Ammon's horn (tissue), 1 donor: ENCODE data around the gene TFF3.

ENCODE experiments used
- DNase-seq: peaks from one replicate; pipeline ENCODE4 v3.0.0-alpha.2; 2016; ENCODE audit warnings: low spot score

The TFF3 gene

DNA sequence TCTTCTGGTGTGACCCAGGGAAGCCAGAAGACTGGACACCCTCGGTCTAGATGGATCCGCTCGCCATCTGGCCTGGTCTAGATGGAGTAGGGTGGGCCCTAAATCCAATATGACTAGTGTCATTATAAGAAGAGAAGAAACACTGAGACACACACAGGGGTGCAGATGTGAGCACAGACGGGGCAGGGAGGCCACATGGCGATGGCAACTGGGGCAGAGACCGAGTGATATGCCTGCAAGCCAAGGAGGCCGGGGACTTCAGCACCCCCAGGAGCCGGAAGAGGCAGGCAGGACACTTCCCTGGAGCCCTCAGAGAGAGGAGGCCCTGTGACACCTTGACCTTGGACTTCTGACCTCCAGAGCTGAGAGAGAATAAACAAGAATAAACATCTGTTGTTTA, 5.6 kb upstream of the TFF3 start:
- DNase-seq = no peak

GRCh38 chr21:42319851-42320572, 4.8 kb upstream of the TFF3 start:
- no peak for DNase-seq

- no peak for DNase-seq
Observed at GRCh38 chr21:42319376-42319775, 4.2 kb upstream of the TFF3 start.

DNA sequence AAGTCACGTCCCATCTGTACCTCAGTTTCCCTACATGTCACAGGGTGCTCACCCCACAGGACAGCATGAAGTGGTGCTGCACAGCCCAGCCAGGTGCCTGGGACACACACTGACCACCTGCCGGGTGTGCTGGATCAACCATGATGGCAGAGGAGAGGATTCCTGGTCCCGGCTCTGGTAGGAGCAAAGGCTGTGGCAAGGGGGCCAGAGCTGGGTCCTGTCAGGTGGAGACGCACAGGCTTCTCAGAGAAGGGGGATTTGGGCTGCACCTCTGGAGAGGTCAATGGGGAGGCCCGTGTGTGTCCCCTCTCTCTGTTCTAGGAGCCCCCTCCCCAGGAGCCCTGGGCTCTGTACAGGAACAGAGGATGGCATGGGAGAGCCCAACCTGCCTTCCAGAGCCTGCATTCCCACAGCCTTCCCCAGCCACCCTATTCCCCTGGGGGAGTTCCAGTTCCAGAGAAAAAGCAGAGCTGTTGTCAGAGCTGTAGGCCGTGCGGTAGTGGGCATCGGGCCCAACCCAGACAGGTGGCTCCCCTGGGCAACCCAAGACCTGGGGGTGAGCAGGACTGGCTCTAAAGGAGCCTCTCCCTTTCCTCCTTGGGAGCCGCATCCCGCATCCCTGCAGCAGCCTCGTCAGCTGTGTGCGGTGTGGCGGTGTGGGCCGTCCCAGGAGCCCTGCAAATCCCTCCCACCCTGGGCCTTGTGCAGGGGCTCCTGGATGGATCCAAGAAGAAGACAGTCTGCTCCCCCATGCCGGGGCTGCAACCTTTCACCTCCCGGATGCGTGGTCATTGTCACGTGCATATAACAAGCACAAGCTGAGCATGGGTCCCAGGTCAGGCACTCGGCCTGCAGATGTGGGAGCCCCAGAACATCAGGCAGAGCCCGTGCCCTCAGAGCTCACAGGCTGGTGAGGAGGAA, 2.9 kb upstream of the TFF3 start:
- no peak for DNase-seq

DNA sequence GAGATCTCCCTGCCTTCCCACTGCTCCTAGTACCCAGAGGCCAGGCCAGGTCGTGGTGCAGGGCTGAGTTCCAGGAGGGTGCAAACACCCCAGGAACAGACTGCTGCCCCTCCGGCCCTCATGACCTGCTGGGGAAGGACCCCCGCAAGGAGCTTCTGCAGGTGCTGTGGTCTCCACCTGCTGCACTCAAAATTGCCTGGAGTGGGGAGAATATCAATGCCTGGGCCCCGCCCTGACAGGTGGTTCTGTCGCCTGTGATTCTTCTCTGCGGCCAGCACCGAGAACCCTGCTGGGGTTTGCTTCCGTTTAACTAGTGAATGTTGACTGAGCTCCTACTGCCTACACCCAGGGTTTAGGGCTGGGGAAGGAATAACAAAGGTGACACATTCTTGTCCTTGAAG, 2.1 kb upstream of the TFF3 start:
- no peak for DNase-seq

- no peak for DNase-seq
Observed at GRCh38 chr21:42316891-42317290, 1.7 kb upstream of the TFF3 start.

DNA sequence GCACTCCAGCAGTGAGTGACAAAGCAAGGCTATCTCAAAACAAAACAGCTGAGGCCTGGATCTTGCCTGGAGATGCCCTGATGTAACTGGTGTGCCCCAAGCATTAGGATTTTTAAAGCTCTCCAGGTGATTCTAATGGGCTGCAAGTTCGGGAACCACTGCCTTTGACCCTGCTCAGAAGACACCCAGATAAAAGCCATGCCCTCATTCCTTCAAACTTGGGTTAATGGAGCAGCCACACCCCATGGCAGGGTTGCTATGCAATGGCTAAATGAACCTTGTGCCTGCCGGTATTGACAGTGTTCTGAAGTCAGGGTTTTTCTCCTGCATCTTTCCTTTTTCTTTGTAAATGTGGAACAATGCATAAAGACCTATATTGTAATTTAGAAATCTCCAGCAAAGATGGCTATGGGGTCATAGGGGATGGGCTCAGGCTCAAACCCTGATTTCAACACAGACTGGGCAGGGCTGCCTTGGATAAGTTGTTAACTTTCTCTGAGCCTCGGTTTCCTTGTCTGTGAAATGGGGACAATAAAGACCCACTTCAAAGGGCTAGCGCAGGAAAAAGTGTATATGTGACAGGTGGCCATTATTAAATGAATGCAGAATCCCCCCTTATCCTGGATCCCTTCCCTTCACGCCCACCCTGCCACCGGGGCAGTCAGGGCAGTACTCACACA, 453 bp downstream of the TFF3 start:
- no peak for DNase-seq

DNA sequence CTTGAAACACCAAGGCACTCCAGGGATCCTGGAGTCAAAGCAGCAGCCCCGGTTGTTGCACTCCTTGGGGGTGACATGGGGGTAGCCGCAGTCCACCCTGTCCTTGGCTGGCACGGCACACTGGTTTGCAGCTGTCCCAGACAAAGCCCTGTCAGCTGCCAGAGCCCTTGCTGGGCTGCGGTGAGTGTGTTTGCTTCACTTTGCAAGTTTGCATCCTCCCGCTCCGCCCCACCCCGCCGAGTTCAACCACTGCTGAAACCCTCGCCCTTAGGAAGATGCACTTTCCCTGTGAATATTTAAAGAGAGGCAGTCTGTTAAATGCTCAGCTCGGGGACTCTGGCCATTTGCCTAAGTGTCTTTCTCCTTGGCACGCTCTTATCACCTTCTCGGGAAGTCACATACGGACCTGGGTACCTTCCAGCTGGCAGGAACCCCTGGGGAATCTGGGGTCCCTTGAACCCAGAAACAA, 1.7 kb downstream of the TFF3 start:
- DNase-seq = no peak

DNA sequence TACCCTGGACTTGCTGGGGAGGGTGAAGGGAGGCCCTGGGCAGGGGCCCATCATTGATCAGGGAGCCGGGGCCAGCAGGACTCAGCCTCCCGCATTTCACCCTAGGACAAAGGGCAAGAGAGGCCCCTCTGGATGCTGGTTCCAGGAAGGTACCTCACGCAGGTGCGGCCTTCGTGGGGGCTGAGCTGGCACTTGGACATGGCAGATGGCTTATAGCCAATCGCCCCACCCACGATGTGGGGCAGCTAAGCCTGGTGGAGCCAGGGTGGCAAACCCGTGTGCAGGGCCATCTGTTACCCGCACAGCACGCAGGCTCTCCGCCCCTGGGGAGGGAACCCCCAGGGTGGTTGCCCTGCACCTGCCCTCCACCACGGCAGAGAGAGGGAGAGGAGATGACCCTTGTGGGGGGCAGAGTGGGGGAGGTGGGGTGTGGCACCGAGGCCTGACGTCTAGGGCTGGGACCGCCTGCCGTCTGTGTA, 2.5 kb downstream of the TFF3 start:
- no peak for DNase-seq

DNA sequence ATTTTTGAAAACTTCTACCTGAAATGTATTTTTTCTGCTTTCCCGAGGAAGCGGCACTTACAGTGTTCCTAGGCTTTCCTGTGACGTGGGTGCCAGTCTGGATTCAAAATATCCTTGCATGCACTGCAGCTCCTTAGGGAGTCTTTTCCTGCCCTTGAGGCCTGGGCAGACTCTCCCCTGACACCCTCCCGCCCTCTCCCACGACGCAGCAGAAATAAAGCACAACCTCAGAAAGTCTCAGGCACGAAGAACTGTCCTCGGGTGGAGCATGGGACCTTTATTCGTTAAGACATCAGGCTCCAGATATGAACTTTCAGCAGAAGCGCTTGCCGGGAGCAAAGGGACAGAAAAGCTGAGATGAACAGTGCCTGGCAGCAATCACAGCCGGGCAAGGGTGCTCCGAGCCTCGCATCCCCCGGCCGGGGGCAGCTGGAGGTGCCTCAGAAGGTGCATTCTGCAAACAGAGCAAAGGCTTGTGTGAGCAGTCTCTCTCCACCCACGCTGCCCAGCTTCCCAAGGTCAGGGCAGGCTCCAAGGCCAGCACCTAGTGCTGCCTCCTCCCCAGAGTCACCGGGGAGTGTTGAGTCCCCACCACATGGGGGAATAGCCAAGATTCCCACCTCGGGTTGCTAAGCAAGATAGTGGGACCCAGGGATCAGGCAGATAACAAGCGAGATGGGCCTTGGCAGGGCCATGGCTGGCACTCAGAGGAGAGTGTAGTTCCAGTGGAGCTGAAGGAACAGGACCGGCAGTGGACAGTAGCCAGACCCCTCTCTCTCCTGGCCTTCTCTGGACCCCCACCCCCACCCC, 3.2 kb downstream of the TFF3 start:
- no peak for DNase-seq

GRCh38 chr21:42311160-42311559, 4.0 kb downstream of the TFF3 start:
- no peak for DNase-seq

DNA sequence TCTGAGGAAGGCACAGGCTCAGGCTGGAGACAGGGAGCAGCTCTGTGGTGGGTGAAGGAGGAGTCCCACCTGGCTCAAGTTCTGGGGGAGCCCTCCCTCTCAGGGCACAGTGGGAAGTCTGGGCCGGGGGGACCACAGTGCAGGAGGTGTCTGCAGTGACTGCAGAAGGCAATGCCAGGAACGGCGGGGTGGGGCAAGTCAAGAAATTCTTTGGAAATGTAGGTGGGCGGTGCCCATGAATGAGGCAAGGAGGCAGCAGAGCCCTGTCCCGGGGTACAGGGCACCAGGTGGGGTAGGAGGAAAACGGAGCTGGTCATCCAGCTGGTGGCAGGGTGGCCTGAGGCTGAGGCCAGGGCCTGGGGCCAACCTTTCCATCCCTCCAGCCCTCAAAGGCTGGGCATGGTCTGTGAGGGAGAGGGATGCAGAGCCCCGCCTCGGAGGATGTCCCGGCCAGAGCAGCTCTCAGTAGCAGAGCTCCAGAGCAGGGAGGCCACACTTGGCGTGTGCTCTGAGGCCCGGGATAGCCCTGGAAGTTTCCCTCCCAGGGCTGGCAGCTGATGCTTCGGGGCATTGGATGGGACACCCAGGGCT, 4.7 kb downstream of the TFF3 start:
- no peak for DNase-seq

- DNase-seq = peak; percentile 60
Observed at GRCh38 chr21:42309753-42310213, 5.4 kb downstream of the TFF3 start.

GRCh38 chr21:42308914-42309752, 6.1 kb downstream of the TFF3 start:
- DNase-seq = no peak

GRCh38 chr21:42308161-42308913, 6.9 kb downstream of the TFF3 start:
- DNase-seq = no peak

- no peak for DNase-seq
Observed at GRCh38 chr21:42307106-42307505, 8.1 kb downstream of the TFF3 start.

DNA sequence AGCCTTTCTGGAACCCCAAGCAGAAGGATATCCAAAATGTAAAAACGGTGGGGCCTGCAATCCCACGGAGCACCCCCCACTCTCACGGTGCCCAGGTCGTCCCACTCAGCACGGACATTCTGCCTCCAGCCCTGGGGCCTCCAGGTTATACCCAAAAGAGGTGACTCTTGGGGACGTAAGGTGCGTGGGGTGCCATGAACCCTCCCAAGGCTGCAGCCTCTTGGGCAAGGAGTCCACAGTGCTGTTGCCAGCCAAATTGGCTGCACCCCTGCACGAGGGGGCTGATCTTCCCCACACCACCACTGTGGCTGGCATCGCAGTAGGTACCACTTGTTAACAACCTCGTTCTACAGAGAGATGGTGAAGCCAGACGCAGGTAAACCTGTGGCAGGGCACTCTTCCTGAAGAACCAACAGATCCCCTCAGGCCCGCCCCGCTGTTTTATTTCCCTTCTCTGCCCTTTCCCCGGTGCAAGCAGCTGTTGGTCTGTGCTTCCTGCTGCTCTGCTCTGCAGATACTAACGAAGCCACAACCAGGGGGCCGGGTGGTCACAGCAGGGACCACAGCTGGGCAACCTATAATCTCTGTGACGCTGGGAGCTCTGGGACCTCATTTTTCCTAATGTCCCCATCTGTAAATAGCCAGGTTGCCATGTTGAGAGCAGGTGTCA, 8.7 kb downstream of the TFF3 start:
- DNase-seq = no peak

DNA sequence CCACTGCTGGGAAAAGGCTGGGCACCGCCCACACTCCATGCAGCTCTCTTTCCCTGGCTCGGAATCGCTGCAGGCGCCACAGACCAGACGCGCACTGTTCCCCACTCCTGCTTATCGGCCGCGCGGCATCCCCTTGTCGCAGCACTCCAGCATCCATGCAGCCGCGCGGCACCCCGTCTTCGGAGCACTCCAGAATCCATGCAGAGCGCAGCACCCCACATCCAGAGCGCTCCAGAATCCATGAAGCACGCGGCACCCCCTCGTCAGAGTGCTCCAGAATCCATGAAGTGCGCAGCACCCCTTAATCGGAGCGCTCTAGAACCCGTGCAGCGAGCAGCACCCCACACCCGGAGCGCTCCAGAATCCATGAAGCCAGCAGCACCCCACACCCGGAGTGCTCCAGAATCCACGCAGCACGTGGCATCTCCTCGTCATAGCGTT, 9.5 kb downstream of the TFF3 start:
- DNase-seq = no peak
